Gastrocnemius medialis (tissue), 4 donors: ENCODE measurements around the gene BCL2. TPM values are rescaled to one million over a fixed set of nuclear protein-coding genes. Genes with fewer than 3 reads are reported as not detected.

ENCODE experiments used
- ATAC-seq, 2 donors: fragments of 150-250 bp; one replicate each; pipeline ENCODE4 v1.9.1; 2016
- DNase-seq, 2 donors: peaks; one replicate each; pipeline ENCODE4 v3.0.0-alpha.2; 2019
- H3K27ac ChIP-seq, 4 donors: fragments of 200-600 bp; sonication (generic); 1 replicate in 1 of 4; 2 replicates in 3 of 4; pipeline ENCODE4 v1.5.1; 2016 to 2018; ENCODE audit warnings: mild to moderate bottlenecking in 2 of 4, moderate library complexity in 1 of 4
- H3K27me3 ChIP-seq, 3 donors: fragments of 200-600 bp; sonication (generic) in 2 of 3; 1 replicate in 1 of 3; 2 replicates in 2 of 3; pipeline versions ENCODE4 v1.5.1 to v1.6.0; 2016 to 2019; ENCODE audit warnings: mild to moderate bottlenecking in 1 of 3, moderate library complexity in 1 of 3
- H3K36me3 ChIP-seq, 2 donors: fragments of 200-600 bp; sonication (generic) in 1 of 2; one replicate each; pipeline ENCODE4 v1.5.1; 2017 to 2018
- H3K4me1 ChIP-seq, 2 donors: fragments of 200-600 bp; sonication (generic) in 1 of 2; one replicate each; pipeline ENCODE4 v1.5.1; 2016 to 2017; ENCODE audit warnings: mild to moderate bottlenecking in 2 of 2
- H3K4me3 ChIP-seq, 4 donors: fragments of 200-600 bp; sonication (generic) in 3 of 4; 1 replicate in 1 of 4; 2 replicates in 3 of 4; pipeline ENCODE4 v1.5.1; 2016 to 2019; ENCODE audit warnings: mild to moderate bottlenecking in 2 of 4
- H3K9me3 ChIP-seq, 3 donors: fragments of 200-600 bp; sonication (generic) in 2 of 3; 1 replicate in 1 of 3; 2 replicates in 2 of 3; pipeline ENCODE4 v1.5.1; 2016 to 2019
- POLR2A ChIP-seq, 2 donors: fragments of 450-650 bp; IDR thresholded peaks; one replicate each; pipeline ENCODE4 v1.6.1; 2017; ENCODE audit warnings: antibody characterized with exemption in 2 of 2, mild to moderate bottlenecking in 2 of 2, moderate library complexity in 2 of 2
- in situ Hi-C, 4 donors: fragments of 200-750 bp; cut with MboI; loops; one replicate each; pipeline versions ENCODE4 v1.15.0 to v1.8.0; 2017; ENCODE audit warnings: low sequenced_read_pairs in 4 of 4
- intact Hi-C: fragments of 100-400 bp; cut with DNase I; formaldehyde crosslinking; loops from one replicate; pipeline ENCODE4 v1.15.1; 2023; ENCODE audit warnings: low total_unique reads
- total RNA-seq, 4 donors: library from RNA; depleted of rRNA; stranded (reverse); fragments of >200 nt; gene quantifications; one replicate each; pipeline versions ENCODE4 v1.1.0 to v1.2.3, GENCODE V29; 2016
- TF ChIP-seq, protein P1 (sequence below), 5 experiments: fragments of 450-650 bp in 3 of 5; fragments of 200-600 bp in 2 of 5; sonication (generic) in 2 of 5; IDR thresholded peaks in 4 of 5; conservative IDR thresholded peaks in 1 of 5; 1 replicate in 4 of 5; 2 replicates in 1 of 5; pipeline ENCODE4 v1.5.1; 2016 to 2019; ENCODE audit warnings: antibody characterized with exemption in 5 of 5, mild to moderate bottlenecking in 3 of 5, moderate library complexity in 3 of 5

The BCL2 gene
- total RNA-seq, 4 donors from 2014 or later: 6.2 to 20.4 (median 13.7) TPM

DNA sequence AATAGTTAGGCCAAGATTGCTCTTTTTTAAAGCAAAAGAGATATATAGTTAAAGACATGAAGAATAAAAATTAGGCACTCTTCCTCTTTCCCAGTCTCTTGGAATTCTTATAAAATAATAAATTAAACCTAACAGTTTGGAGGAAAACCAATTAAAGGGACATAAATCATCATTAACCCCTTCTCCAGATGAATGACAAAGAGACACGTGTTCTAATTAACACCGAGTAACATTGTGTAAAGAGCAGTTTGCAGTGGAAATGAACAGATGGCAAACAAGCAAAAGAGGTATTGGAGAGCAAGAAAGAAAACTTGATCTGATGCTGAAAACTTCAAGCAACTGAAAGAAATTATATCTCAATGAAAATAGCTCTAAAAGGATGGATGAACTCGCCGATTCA, 48.4 kb downstream of the BCL2 start:
- no peak overlapping the region for H3K4me3 ChIP-seq
- no peaks in the 10 kb centered on the region for H3K9me3 ChIP-seq
- DNase-seq: no peak
- H3K27ac ChIP-seq: peak overlapping the region; percentile 76 to 89 (median 88)
- H3K36me3 ChIP-seq: no peaks in the 10 kb centered on the region
- TF ChIP-seq, protein P1, sequence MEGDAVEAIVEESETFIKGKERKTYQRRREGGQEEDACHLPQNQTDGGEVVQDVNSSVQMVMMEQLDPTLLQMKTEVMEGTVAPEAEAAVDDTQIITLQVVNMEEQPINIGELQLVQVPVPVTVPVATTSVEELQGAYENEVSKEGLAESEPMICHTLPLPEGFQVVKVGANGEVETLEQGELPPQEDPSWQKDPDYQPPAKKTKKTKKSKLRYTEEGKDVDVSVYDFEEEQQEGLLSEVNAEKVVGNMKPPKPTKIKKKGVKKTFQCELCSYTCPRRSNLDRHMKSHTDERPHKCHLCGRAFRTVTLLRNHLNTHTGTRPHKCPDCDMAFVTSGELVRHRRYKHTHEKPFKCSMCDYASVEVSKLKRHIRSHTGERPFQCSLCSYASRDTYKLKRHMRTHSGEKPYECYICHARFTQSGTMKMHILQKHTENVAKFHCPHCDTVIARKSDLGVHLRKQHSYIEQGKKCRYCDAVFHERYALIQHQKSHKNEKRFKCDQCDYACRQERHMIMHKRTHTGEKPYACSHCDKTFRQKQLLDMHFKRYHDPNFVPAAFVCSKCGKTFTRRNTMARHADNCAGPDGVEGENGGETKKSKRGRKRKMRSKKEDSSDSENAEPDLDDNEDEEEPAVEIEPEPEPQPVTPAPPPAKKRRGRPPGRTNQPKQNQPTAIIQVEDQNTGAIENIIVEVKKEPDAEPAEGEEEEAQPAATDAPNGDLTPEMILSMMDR (IDR thresholded peaks at IDR 0.05 in 4 of 5, conservative IDR thresholded peaks at IDR 0.05 in 1 of 5): no peak
- no peak for TF ChIP-seq POLR2A (IDR thresholded peaks at IDR 0.05)
- intact Hi-C loops (no loop called here), in situ Hi-C loops (no loop called here)
- H3K27me3 ChIP-seq: no peaks in the 10 kb centered on the region
- ATAC-seq: no peak
- H3K4me1 ChIP-seq: peaks cover 23 to 28% of the 10 kb centered on the region in 2 donors

DNA sequence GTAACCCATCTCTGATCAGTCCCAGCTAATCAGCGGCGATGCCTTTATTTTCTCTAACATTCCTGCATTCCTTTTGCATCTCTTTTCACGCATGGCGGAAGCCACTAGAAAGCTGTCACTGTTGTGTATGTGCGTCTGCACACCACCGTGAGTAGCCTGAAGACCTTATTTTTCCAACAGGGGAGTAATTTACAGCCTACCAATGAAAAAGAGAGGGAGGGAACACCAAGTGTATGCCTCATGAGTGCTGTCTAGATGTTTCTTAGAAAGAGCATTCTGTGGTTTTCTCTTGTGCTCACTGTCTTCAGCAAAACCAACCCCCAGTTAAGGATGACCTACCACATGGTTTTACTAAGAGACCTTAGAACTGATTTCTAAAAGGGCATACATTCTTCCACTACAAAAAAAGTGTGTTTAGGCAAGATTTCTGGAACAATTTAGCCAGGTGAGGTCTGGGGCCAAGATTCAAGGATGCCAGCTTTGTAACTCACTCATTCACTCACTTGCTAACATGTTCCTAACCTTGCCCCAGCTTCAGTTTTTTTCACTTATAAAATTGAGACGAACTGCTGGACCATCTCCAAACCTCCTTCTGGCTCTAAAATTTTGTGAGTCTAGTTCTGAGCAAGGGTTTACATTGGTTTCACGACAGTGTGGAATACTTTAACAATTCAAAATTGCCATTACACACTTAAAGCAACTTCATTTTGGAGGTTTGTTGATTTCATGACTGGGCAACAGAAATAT, 51.4 kb downstream of the BCL2 start:
- ATAC-seq: no peak
- Histone ChIP-seq H3K4me1 (peaks cover 44 to 52% of the 10 kb centered on the region in 2 donors), H3K36me3 (no peaks in the 10 kb centered on the region), H3K4me3 (no peak overlapping the region), H3K27ac (no peak overlapping the region), H3K27me3 (no peaks in the 10 kb centered on the region), H3K9me3 (no peaks in the 10 kb centered on the region)
- no peak for DNase-seq
- in situ Hi-C loops: loop anchor here in 1 of 4 donors (10.0 kb wide), 1 partner anchor 47 kb away; the partner anchor contains the start of gene BCL2
- TF ChIP-seq, protein P1 (IDR thresholded peaks at IDR 0.05 in 4 of 5, conservative IDR thresholded peaks at IDR 0.05 in 1 of 5): no peak
- no peak for TF ChIP-seq POLR2A (IDR thresholded peaks at IDR 0.05)
- intact Hi-C loops: no loop called here

DNA sequence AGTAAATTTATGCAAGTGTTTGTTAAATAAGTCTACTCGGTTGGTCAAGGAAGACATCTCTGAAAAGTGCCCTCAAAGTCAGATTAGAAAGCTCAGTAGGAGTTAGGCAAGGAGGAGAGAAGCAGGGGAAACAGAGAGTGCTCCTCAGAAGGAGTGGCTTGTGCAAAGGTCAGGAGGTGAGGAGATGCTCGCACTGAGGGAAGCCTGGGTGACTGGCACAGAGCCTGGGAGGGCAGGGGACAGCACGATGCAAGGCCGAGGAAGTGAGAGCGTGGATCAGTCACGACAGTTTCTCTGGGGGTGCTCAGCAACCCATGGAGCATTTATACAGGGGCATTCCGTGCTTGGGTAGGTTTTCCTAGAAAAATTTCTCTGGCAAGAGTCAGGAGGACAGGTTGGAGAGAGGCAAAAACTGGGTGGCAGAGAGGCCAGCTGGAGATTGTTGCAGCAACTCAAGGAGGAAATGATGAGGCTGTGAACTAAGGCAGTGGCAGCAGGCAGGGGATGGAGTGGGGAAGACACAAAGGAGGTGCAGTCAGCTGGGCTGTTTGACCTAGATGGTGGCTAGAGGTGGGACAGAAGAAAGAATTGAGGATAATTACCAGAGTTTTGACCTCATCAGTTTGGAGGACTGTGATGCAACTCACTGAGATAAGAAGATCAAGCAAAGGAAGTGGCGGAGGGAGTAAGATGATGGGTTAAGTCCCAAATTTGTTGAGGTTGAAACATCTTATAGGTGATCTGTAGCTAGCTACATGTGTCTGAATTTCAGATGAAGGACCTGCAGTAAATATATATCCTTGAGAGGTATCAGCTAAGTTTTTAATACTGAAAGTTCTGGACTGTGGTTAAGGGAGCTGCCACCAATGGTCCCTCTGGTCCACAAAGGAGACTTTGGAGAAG, 52.4 kb downstream of the BCL2 start:
- no peak for TF ChIP-seq POLR2A (IDR thresholded peaks at IDR 0.05)
- TF ChIP-seq, protein P1 (IDR thresholded peaks at IDR 0.05 in 4 of 5, conservative IDR thresholded peaks at IDR 0.05 in 1 of 5): no peak
- peaks cover 45 to 51% of the 10 kb centered on the region in 2 donors for H3K4me1 ChIP-seq
- ATAC-seq (no peak), DNase-seq (no peak)
- intact Hi-C loops (no loop called here), in situ Hi-C loops (loop anchor here in 1 of 4 donors (10.0 kb wide), 1 partner anchor 48 kb away; the partner anchor contains the start of gene BCL2)
- H3K4me3 ChIP-seq: no peak overlapping the region
- no peak overlapping the region for H3K27ac ChIP-seq
- no peaks in the 10 kb centered on the region for H3K36me3 ChIP-seq
- H3K27me3 ChIP-seq: no peaks in the 10 kb centered on the region
- no peaks in the 10 kb centered on the region for H3K9me3 ChIP-seq

DNA sequence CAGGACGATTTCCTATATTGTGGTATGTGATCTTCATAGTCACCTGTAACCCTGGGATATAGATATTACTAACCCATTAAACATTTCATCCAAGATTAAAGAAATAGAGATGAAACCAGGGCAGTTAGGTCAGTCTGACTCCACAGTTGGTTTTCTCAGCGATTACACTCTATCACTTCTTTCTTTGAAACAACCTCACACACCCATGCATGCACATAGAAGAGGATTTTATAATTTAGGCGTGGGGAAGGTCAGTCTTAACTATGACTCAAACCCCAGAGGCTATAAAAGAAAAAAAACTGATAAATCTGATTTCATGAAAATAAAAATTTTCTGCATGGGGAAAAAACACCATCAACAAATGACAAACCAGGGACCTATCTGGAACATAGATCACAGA, 54.2 kb downstream of the BCL2 start:
- peaks cover 42 to 44% of the 10 kb centered on the region in 2 donors for H3K4me1 ChIP-seq

More for the DNA sequence above, 54.2 kb downstream of the BCL2 start:
- in situ Hi-C loops: loop anchor here in 1 of 4 donors (10.0 kb wide), 1 partner anchor 49 kb away; the partner anchor contains the start of gene BCL2
- intact Hi-C loops: no loop called here
- no peaks in the 10 kb centered on the region for H3K27me3 ChIP-seq
- DNase-seq: no peak
- no peaks in the 10 kb centered on the region for H3K36me3 ChIP-seq
- no peaks in the 10 kb centered on the region for H3K9me3 ChIP-seq
- no peak overlapping the region for H3K4me3 ChIP-seq
- peak overlapping the region in 3 of 4 donors; percentile 1 to 84 (median 82) for H3K27ac ChIP-seq
- no peak for ATAC-seq
- TF ChIP-seq, protein P1 (IDR thresholded peaks at IDR 0.05 in 4 of 5, conservative IDR thresholded peaks at IDR 0.05 in 1 of 5): no peak
- no peak for TF ChIP-seq POLR2A (IDR thresholded peaks at IDR 0.05)
